ENCODE data around the gene TKT.
A peak's percentile ranks its signal among the peaks of the same experiment; 100 is the strongest.

Gene TKT

DNA sequence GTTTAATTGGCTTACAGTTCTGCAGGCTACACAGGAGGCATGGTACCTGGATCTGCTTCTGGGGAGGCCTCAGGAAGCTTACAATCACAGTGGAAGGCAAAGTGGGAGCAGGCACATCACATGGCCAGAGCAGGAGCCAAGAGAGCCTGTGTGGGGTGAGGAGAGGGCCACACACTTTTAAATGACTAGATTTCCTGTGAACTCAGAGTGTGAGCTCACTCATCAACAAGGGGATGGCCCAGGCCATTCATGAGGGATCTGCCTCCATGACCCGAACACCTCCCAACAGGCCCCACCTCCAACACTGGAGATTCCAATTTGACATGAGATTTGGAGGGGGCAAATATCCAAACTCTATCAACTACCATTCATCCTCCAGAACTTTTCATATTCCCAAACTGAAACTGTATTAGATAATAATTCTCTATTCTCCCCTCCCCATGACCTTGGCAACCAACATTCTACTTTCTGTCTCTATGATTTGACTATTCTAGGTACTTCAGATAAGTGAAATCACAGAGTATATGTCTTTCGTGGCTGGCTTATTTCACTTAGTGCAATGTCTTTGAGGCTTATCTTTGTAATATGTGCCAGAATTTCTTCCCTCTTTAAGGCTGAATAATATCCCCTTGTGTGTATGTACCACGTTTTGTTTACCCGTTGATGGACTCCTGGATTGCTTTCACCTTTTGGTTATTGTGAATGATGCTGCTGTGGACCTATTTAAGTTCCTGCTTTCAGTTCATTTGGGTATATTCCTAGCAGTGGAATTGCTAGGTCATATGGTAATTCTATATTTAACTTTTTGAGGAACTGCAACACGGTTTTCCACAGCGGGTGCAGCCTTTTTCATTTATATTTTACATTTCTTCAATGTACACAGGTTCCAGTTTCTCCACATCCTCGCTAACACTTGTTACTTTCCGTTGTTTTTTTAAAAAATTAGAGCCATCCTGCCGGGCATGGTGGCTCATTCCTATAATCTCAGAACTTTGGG is 43.8 kb downstream of the TKT start:
- H3K4me3 Mint-ChIP-seq: no peak overlapping the region
- peaks cover 2% of the 10 kb centered on the region for H3K9me3 Mint-ChIP-seq
- no peak overlapping the region for H3K27ac Mint-ChIP-seq
- no peaks in the 10 kb centered on the region for H3K36me3 Mint-ChIP-seq (ENCODE audit: low read depth)
- H3K4me1 Mint-ChIP-seq: peaks cover 6% of the 10 kb centered on the region
- no peaks in the 10 kb centered on the region for H3K27me3 Mint-ChIP-seq (ENCODE audit: low read depth)
- no peak for TF ChIP-seq CTCF (IDR thresholded peaks at IDR 0.05; ENCODE audit: unreplicated experiment in 3 of 3)

DNA sequence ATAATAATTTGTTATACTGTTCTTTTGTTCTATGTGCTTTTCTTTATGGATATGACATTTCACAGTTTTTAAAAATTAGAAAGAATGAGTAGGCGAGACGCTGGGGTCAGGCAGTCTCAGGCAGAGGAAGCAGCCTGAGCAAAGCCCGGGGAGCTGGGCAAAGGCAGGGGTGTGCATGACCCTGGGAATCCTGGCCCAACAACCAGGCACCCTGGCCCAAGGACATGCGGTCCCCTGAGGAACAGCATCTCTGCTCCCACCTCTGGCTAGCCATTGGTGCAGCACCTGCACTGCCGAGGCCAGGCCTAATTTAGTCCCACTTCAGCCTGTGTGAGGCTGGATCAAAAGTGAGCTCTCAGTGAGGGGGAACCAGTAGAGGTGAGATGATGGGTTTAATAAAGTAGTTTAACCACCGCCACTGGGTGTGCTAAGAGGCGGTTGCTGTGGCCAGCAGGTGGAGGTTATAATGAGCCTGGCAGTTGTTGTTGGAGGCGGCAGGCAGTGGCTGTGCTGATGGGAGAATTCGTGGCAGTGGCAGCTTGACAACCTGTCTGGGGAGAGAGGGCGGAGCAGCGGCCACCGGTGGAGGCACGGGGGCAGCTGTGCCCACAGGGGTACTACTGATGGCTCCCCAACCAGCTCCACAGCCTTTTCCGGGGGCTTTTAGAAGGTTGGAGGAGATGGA is 53.3 kb downstream of the TKT start:
- Mint-ChIP-seq H3K27ac (peak overlapping the region in 1 of 3 experiments; percentile 44), H3K36me3 (ENCODE audit: low read depth) (no peaks in the 10 kb centered on the region), H3K27me3 (ENCODE audit: low read depth) (peaks cover 4% of the 10 kb centered on the region), H3K9me3 (peaks cover 4% of the 10 kb centered on the region), H3K4me3 (no peak overlapping the region), H3K4me1 (peaks cover 20% of the 10 kb centered on the region)
- TF ChIP-seq CTCF (IDR thresholded peaks at IDR 0.05; ENCODE audit: unreplicated experiment in 3 of 3): no peak

GRCh38 chr3:53200501-53201498 is 55.0 kb downstream of the TKT start:
- no peak overlapping the region for H3K4me3 Mint-ChIP-seq
- H3K36me3 Mint-ChIP-seq (ENCODE audit: low read depth): no peaks in the 10 kb centered on the region
- H3K4me1 Mint-ChIP-seq: peaks cover 19% of the 10 kb centered on the region
- TF ChIP-seq CTCF (IDR thresholded peaks at IDR 0.05; ENCODE audit: unreplicated experiment in 3 of 3): no peak
- peaks cover 4% of the 10 kb centered on the region for H3K9me3 Mint-ChIP-seq
- H3K27me3 Mint-ChIP-seq (ENCODE audit: low read depth): peaks cover 4% of the 10 kb centered on the region
- H3K27ac Mint-ChIP-seq: peak overlapping the region in 1 of 3 experiments; percentile 26

DNA sequence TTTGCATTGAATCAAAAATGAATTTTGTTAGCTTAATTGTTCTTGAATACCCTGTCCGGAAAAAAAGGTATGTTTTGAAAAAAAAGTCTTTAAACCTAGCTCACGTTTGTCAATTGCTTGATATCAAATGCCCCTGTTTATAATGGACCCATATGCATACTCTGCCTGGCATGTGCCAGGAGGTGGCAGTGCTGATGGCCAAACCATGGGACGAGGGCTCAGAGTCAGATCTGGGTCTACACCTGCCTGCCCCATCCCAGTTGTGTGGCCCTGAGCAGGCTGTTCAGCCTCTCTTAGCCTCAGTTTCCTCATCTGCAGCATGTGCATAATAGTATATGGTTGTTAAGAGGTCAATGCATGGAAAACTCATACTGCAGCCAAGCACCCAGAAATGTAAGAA is 56.0 kb downstream of the TKT start:
- peaks cover 19% of the 10 kb centered on the region for H3K4me1 Mint-ChIP-seq
- TF ChIP-seq CTCF (IDR thresholded peaks at IDR 0.05; ENCODE audit: unreplicated experiment in 3 of 3): no peak

GRCh38 chr3:53198996-53199395 is 56.8 kb downstream of the TKT start:
- Mint-ChIP-seq H3K4me3 (no peak overlapping the region), H3K9me3 (peaks cover 4% of the 10 kb centered on the region), H3K4me1 (peaks cover 22% of the 10 kb centered on the region), H3K36me3 (ENCODE audit: low read depth) (no peaks in the 10 kb centered on the region), H3K27ac (no peak overlapping the region), H3K27me3 (ENCODE audit: low read depth) (peaks cover 4% of the 10 kb centered on the region)
- TF ChIP-seq CTCF (IDR thresholded peaks at IDR 0.05; ENCODE audit: unreplicated experiment in 3 of 3): no peak

More for the DNA sequence above, 56.0 kb downstream of the TKT start:
- peaks cover 4% of the 10 kb centered on the region for H3K27me3 Mint-ChIP-seq (ENCODE audit: low read depth)
- H3K9me3 Mint-ChIP-seq: peaks cover 4% of the 10 kb centered on the region
- H3K36me3 Mint-ChIP-seq (ENCODE audit: low read depth): no peaks in the 10 kb centered on the region
- peak overlapping the region in 1 of 3 experiments; percentile 47 for H3K27ac Mint-ChIP-seq
- no peak overlapping the region for H3K4me3 Mint-ChIP-seq

Data from nephron (organoid).